HepG2 (cell line): ENCODE data around the gene MYBPC2.

Source experiments
- CTCF ChIP-seq: sonication (generic); formaldehyde crosslinking; IDR thresholded peaks from 2 replicates; pipeline ENCODE4 v1.5.0; 2020; ENCODE audit warnings: mild to moderate bottlenecking, missing genetic modification reagents, moderate library complexity
- MYC ChIP-seq: sonication (generic); formaldehyde crosslinking; IDR thresholded peaks from 2 replicates; pipeline ENCODE4 v1.9.0; 2021; ENCODE audit warnings: missing genetic modification reagents, borderline replicate concordance
- REPIN1 ChIP-seq: sonication (generic); formaldehyde crosslinking; IDR thresholded peaks from 2 replicates; pipeline ENCODE4 v1.8.0; 2022; ENCODE audit warnings: missing genetic modification reagents, low read depth, mild to moderate bottlenecking, borderline replicate concordance
- SOX5 ChIP-seq: IDR thresholded peaks from 2 replicates; pipeline ENCODE4 v1.6.1; 2016; ENCODE audit warnings: borderline replicate concordance
- YY1 ChIP-seq: IDR thresholded peaks from 2 replicates; pipeline ENCODE4 v1.6.1; 2011; ENCODE audit warnings: low read length, low read depth, moderate library complexity, mild to moderate bottlenecking; ENCODE audit not compliant: insufficient read depth, insufficient replicate concordance
- ZKSCAN1 ChIP-seq: fragments of 150-350 bp; IDR thresholded peaks from 2 replicates; pipeline ENCODE4 v1.6.1; 2014; ENCODE audit warnings: low read length
- ZNF557 ChIP-seq: sonication (generic); formaldehyde crosslinking; IDR thresholded peaks from 2 replicates; pipeline ENCODE4 v1.4.0; 2020; ENCODE audit warnings: missing genetic modification reagents
- ZNF644 ChIP-seq: IDR thresholded peaks from 2 replicates; pipeline ENCODE4 v1.6.1; 2016; ENCODE audit warnings: low read depth
- TF ChIP-seq, protein P1 (sequence below): sonication (generic); formaldehyde crosslinking; IDR thresholded peaks from 2 replicates; pipeline ENCODE4 v1.9.0; 2022; ENCODE audit warnings: missing genetic modification reagents, mild to moderate bottlenecking, borderline replicate concordance

DNA sequence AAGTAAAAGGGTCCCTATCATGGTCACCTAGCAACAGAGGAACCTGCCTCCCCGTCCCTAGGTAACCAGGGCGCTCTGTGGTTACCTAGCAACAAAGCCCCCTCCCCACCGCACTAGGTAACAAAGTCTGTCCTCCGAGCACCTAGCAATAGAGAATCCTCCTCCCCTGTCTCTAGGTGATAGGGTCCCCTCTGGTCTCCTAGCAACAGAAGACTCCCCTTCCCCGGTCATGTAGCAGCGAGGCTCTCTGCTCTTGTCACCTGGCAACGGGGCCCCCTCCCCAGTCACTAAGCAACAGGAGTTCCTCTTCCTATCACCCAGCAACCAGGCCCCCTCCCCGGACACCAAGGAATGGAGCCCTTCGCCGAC lies 78.0 kb downstream of the MYBPC2 start:
- TF ChIP-seq, protein P1, sequence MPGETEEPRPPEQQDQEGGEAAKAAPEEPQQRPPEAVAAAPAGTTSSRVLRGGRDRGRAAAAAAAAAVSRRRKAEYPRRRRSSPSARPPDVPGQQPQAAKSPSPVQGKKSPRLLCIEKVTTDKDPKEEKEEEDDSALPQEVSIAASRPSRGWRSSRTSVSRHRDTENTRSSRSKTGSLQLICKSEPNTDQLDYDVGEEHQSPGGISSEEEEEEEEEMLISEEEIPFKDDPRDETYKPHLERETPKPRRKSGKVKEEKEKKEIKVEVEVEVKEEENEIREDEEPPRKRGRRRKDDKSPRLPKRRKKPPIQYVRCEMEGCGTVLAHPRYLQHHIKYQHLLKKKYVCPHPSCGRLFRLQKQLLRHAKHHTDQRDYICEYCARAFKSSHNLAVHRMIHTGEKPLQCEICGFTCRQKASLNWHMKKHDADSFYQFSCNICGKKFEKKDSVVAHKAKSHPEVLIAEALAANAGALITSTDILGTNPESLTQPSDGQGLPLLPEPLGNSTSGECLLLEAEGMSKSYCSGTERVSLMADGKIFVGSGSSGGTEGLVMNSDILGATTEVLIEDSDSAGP (CRISPR knock-in tag) = no peak
- TF ChIP-seq MYC (CRISPR knock-in tag) = no peak
- TF ChIP-seq ZNF557 (CRISPR knock-in tag) = no peak
- TF ChIP-seq YY1 = no peak
- TF ChIP-seq ZKSCAN1 = no peak
- no peak for TF ChIP-seq REPIN1 (CRISPR knock-in tag)
- no peak for TF ChIP-seq CTCF (CRISPR knock-in tag)
- TF ChIP-seq ZNF644 = no peak
- TF ChIP-seq SOX5 (CRISPR knock-in tag) = no peak
